OCI-LY1 (cell line): ENCODE measurements around the gene PRRC2C.
"Not testable (repeated sequence)": the region's sequence is repeated elsewhere in the genome, so short reads cannot be mapped to it uniquely, and the experiment has no call there.

Source experiments
- EZH2 ChIP-seq: fragments of 200-600 bp; sonication (generic), shearing (Covaris generic); IDR thresholded peaks from 2 replicates; pipeline ENCODE4 v1.8.0; 2017; ENCODE audit warnings: borderline replicate concordance, mixed run types, mild to moderate bottlenecking, antibody characterized with exemption, low read length, moderate library complexity, mixed read lengths
- TF ChIP-seq, protein P1 (sequence below): fragments of 200-600 bp; sonication (generic), shearing (Covaris generic); IDR thresholded peaks from 2 replicates; pipeline ENCODE4 v1.5.1; 2017; ENCODE audit warnings: mild to moderate bottlenecking, antibody characterized with exemption, low read length, moderate library complexity, mixed read lengths

- TF ChIP-seq, protein P1, sequence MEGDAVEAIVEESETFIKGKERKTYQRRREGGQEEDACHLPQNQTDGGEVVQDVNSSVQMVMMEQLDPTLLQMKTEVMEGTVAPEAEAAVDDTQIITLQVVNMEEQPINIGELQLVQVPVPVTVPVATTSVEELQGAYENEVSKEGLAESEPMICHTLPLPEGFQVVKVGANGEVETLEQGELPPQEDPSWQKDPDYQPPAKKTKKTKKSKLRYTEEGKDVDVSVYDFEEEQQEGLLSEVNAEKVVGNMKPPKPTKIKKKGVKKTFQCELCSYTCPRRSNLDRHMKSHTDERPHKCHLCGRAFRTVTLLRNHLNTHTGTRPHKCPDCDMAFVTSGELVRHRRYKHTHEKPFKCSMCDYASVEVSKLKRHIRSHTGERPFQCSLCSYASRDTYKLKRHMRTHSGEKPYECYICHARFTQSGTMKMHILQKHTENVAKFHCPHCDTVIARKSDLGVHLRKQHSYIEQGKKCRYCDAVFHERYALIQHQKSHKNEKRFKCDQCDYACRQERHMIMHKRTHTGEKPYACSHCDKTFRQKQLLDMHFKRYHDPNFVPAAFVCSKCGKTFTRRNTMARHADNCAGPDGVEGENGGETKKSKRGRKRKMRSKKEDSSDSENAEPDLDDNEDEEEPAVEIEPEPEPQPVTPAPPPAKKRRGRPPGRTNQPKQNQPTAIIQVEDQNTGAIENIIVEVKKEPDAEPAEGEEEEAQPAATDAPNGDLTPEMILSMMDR: not testable (repeated sequence)
- TF ChIP-seq EZH2: not testable (repeated sequence)
Observed at GRCh38 chr1:171600310-171600709, 115.0 kb downstream of the PRRC2C start.
